WERI-Rb-1 (cell line): ENCODE data around the gene AMMECR1.
A peak's percentile ranks its signal among the peaks of the same experiment; 100 is the strongest.

Experiments used
- DNase-seq: peaks from one replicate; pipeline ENCODE4 v3.0.0-alpha.2; 2020
- H3K27ac ChIP-seq: fragments of 250-450 bp; sonication (Bioruptor Pico); 2 replicates; pipeline ENCODE4 v1.5.1; 2020; ENCODE audit warnings: mild to moderate bottlenecking, moderate library complexity
- H3K27me3 ChIP-seq: fragments of 250-450 bp; sonication (Bioruptor Pico); 2 replicates; pipeline ENCODE4 v1.5.1; 2021; ENCODE audit warnings: mild to moderate bottlenecking, low read depth, moderate library complexity; ENCODE audit not compliant: insufficient read depth, severe bottlenecking
- H3K36me3 ChIP-seq: fragments of 250-450 bp; sonication (Bioruptor Pico); 2 replicates; pipeline ENCODE4 v1.5.1; 2020; ENCODE audit warnings: mild to moderate bottlenecking, moderate library complexity
- H3K4me3 ChIP-seq: 2 replicates; pipeline ENCODE4 v1.5.1; 2011; ENCODE audit warnings: low read depth, mild to moderate bottlenecking, control low read depth, low read length
- H3K9me3 ChIP-seq: fragments of 250-450 bp; sonication (Bioruptor Pico); 2 replicates; pipeline ENCODE4 v1.5.1; 2021; ENCODE audit warnings: mild to moderate bottlenecking, moderate library complexity; ENCODE audit not compliant: severe bottlenecking
- TF ChIP-seq, protein P1 (sequence below): IDR thresholded peaks from 2 replicates; pipeline ENCODE4 v1.5.1; 2011; ENCODE audit warnings: low read depth, mild to moderate bottlenecking, control low read depth, inconsistent platforms, low read length

AMMECR1 gene

DNA sequence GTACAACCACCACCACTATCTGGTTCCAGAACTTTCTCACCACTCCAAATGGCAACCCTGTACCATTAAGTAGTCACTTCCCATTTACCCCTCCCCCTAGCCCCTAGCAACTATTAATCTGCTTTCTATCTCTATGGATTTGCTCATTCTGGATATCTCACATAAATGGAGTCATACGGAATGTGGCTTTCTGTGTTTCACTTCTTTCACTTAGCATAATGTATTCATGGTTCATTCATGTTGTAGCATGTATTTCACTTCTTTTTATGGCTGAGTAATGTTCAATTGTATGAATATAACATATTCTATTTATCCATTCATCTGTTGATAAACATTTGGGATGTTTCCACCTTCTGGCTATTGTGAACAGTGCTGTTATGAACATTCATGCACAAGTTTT, 104.7 kb downstream of the AMMECR1 start:
- TF ChIP-seq, protein P1, sequence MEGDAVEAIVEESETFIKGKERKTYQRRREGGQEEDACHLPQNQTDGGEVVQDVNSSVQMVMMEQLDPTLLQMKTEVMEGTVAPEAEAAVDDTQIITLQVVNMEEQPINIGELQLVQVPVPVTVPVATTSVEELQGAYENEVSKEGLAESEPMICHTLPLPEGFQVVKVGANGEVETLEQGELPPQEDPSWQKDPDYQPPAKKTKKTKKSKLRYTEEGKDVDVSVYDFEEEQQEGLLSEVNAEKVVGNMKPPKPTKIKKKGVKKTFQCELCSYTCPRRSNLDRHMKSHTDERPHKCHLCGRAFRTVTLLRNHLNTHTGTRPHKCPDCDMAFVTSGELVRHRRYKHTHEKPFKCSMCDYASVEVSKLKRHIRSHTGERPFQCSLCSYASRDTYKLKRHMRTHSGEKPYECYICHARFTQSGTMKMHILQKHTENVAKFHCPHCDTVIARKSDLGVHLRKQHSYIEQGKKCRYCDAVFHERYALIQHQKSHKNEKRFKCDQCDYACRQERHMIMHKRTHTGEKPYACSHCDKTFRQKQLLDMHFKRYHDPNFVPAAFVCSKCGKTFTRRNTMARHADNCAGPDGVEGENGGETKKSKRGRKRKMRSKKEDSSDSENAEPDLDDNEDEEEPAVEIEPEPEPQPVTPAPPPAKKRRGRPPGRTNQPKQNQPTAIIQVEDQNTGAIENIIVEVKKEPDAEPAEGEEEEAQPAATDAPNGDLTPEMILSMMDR = no peak
- no peaks in the 10 kb centered on the region for H3K27me3 ChIP-seq
- no peaks in the 10 kb centered on the region for H3K9me3 ChIP-seq
- H3K36me3 ChIP-seq = no peaks in the 10 kb centered on the region
- no peak overlapping the region for H3K4me3 ChIP-seq
- no peak for DNase-seq
- no peak overlapping the region for H3K27ac ChIP-seq

DNA sequence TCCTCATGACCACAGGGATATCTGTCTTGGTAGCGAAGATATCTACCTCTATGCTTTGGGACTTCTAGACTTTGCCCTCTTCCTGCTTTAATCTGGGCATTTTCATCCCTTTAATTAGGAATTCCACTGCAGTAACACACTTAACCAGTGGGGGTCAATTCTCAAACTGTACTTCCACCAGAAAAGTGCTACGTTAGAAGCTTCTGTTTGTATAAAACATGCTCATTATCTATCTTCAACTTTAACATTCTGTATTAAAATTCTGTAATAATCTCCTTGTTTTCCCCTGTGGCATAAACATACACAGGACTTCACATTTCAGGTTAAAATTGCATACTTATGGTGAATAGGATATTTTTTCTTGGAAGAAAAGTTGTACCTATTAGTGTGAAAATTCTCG, 105.6 kb downstream of the AMMECR1 start:
- Histone ChIP-seq H3K27me3 (no peaks in the 10 kb centered on the region), H3K4me3 (no peak overlapping the region), H3K36me3 (no peaks in the 10 kb centered on the region), H3K27ac (no peak overlapping the region), H3K9me3 (no peaks in the 10 kb centered on the region)
- TF ChIP-seq, protein P1 = 0 out of 2 replicates have a peak, but pooled peaks have one; percentile 1
- DNase-seq = no peak

DNA sequence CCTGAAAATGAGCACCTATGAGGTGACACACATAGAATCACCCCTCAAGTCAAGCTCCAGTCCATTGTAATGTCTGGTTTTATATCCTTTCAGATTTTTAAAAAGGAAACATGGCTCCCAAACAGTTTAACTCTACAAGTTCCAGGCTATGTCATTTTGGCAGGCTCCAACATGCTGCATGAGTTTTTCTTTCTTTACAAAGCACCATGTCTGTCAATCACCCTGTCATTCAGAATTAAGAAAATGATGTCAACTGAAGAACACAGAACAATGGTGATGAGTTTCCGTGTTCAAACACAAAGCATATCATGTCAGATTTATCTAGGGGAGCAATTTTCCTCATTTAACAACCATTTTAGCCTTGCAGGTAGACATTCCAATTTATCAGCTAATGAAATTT, 106.5 kb downstream of the AMMECR1 start:
- Histone ChIP-seq H3K4me3 (no peak overlapping the region), H3K27ac (no peak overlapping the region), H3K27me3 (no peaks in the 10 kb centered on the region), H3K9me3 (no peaks in the 10 kb centered on the region), H3K36me3 (no peaks in the 10 kb centered on the region)
- no peak for DNase-seq
- TF ChIP-seq, protein P1 = no peak

DNA sequence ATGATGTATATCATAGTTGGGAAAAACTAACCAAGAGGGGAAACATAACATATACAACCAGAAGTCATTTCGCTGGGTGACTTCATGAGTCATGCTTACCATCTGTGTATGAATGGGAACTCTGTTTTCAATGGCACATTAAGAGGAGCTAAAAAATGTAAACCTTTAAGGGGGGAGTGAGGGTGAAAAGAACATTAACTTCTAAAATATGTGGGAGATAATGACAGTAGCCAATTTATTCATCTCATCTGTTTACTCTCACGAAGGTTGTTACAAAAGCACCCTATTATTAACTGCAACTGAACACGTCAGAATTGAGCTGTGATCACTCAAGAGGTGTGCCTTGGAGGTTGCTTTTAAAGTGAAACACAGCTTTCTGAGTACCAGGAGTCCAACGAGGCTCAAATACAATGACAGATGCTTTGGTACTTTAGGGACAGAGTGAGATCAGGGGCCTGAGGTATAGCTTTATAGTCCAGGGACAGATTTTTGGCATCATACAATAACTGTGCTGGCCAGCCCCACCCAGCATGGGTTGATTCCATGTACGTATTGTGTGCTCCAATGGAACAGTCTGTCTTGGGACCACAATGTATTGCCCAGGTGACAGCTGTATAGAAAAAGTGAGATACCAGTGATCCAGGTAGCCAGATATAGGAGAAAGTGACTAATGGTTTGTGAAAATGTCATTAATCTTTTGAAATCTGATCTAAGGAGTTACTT, 107.3 kb downstream of the AMMECR1 start:
- Histone ChIP-seq H3K9me3 (no peaks in the 10 kb centered on the region), H3K36me3 (no peaks in the 10 kb centered on the region), H3K27ac (no peak overlapping the region), H3K27me3 (no peaks in the 10 kb centered on the region), H3K4me3 (no peak overlapping the region)
- TF ChIP-seq, protein P1 = no peak
- DNase-seq = no peak

DNA sequence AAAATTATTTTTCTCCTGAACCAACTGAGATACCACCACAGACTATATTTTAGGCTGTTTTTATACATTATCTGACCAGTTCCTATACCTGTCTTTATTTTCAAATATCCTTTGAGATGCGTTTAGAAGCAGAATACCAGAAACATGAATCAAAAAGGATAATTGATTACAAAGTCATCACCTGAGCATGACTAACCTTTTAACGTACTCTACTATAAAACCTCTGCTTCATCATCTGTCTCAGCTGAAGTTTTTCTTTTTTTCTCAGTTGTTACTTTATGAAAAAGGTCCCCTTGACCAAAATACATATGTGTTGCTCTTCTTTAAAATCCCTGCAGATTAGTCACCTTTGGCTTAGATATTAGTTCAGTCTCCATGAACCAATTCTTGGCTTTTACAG, 109.8 kb downstream of the AMMECR1 start:
- no peak for DNase-seq
- TF ChIP-seq, protein P1 = no peak
- H3K36me3 ChIP-seq = no peaks in the 10 kb centered on the region
- no peak overlapping the region for H3K4me3 ChIP-seq
- no peaks in the 10 kb centered on the region for H3K27me3 ChIP-seq
- H3K9me3 ChIP-seq = no peaks in the 10 kb centered on the region
- no peak overlapping the region for H3K27ac ChIP-seq

DNA sequence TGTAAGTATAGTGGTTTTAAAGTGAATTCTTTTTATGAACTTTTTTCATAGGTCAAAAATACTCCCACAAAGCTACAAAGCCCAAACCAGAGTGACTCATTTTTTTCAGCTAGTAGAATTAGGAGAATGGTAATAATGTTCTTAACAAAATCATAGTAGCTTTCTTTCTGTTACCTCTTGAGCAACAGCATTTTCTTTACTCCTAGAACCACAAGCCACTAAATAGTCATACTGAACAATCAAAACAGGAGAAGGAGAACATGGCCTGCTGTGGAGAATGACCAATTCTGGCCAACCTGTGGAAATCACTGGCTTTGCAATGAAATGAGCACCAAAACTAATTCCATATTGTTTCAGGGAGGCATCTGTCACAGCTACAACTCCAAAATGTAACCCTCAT, 112.9 kb downstream of the AMMECR1 start:
- TF ChIP-seq, protein P1 = no peak
- Histone ChIP-seq H3K4me3 (no peak overlapping the region), H3K27ac (no peak overlapping the region), H3K36me3 (no peaks in the 10 kb centered on the region), H3K9me3 (no peaks in the 10 kb centered on the region), H3K27me3 (no peaks in the 10 kb centered on the region)
- no peak for DNase-seq
